Caco-2 (cell line): Measurements from ENCODE around the gene TINCR. TPM values are rescaled to one million over a fixed set of nuclear protein-coding genes. Genes with fewer than 3 reads are reported as not detected.

Experiments
- BruUV-seq: library from RNA; stranded (reverse); fragments of 400-500 nt; replicated peaks from 2 replicates; lab custom pipeline; 2021; lab: Mats Ljungman, UMichigan
- CTCF ChIA-PET: fragments of 300-600 bp; sonication (Branson Sonifier 250); formaldehyde crosslinking; loops from one replicate; lab custom pipeline; 2022; ENCODE audit warnings: antibody characterized with exemption; lab: Charles Lee
- POLR2A ChIA-PET: fragments of 300-600 bp; sonication (Branson Sonifier 250); formaldehyde crosslinking; loops from one replicate; lab custom pipeline; 2022; ENCODE audit warnings: antibody characterized with exemption; lab: Charles Lee
- DNase-seq, 2 experiments: peaks; one replicate each; pipeline versions ENCODE4 v3.0.0 to v3.0.0-alpha.2; 2020 to 2022
- H3K27me3 ChIP-seq: replicated peaks from 2 replicates; pipeline ENCODE4 v1.6.0; 2011; ENCODE audit warnings: low read length; ENCODE audit not compliant: control insufficient read depth, insufficient read depth
- H3K36me3 ChIP-seq: 2 replicates; pipeline ENCODE4 v1.5.1; 2011; ENCODE audit warnings: low read length; ENCODE audit not compliant: control insufficient read depth, insufficient read depth
- H3K4me1 ChIP-seq: fragments of 250-450 bp; sonication (Bioruptor Pico); 2 replicates; pipeline ENCODE4 v1.5.1; 2020; ENCODE audit warnings: mild to moderate bottlenecking
- H3K4me3 ChIP-seq: 2 replicates; pipeline ENCODE4 v1.5.1; 2011; ENCODE audit warnings: low read depth, mild to moderate bottlenecking, control low read depth, low read length
- H3K9me3 ChIP-seq: fragments of 250-450 bp; sonication (Bioruptor Pico); 2 replicates; pipeline ENCODE4 v1.5.1; 2020; ENCODE audit warnings: mild to moderate bottlenecking, moderate library complexity
- H3K27ac Mint-ChIP-seq: one replicate; pipeline ENCODE4 v1.8.0; 2022; ENCODE audit warnings: mixed read lengths; ENCODE audit not compliant: unreplicated experiment
- H3K27me3 Mint-ChIP-seq: one replicate; pipeline ENCODE4 v1.8.0; 2022; ENCODE audit warnings: mixed read lengths; ENCODE audit not compliant: insufficient read depth, unreplicated experiment
- H3K36me3 Mint-ChIP-seq: one replicate; pipeline ENCODE4 v1.8.0; 2022; ENCODE audit warnings: mild to moderate bottlenecking, mixed read lengths; ENCODE audit not compliant: insufficient read depth, unreplicated experiment
- H3K4me1 Mint-ChIP-seq: one replicate; pipeline ENCODE4 v1.8.0; 2022; ENCODE audit warnings: low read depth, mixed read lengths; ENCODE audit not compliant: unreplicated experiment
- H3K4me3 Mint-ChIP-seq: one replicate; pipeline ENCODE4 v1.8.0; 2022; ENCODE audit warnings: mild to moderate bottlenecking, moderate library complexity, mixed read lengths; ENCODE audit not compliant: unreplicated experiment
- H3K9me3 Mint-ChIP-seq: one replicate; pipeline ENCODE4 v1.8.0; 2022; ENCODE audit warnings: mixed read lengths; ENCODE audit not compliant: unreplicated experiment
- intact Hi-C: fragments of 100-400 bp; cut with micrococcal nuclease; formaldehyde crosslinking; loops from one replicate; pipeline ENCODE4 v1.10.0; 2022; ENCODE audit not compliant: unreplicated experiment
- total RNA-seq: library from RNA; stranded (reverse); gene quantifications from 2 replicates; pipeline ENCODE4 v1.2.3, GENCODE V29; 2022
- TF ChIP-seq, protein P1 (sequence below), 2 experiments: fragments of 200-600 bp in 1 of 2; IDR thresholded peaks; 1 replicate in 1 of 2; 2 replicates in 1 of 2; pipeline versions ENCODE4 v1.5.1 to v1.8.0; 2011 to 2022; ENCODE audit warnings: antibody characterized with exemption in 1 of 2, control low read depth in 1 of 2, inconsistent platforms in 1 of 2, low read depth in 1 of 2, low read length in 1 of 2, mild to moderate bottlenecking in 1 of 2, moderate library complexity in 1 of 2; ENCODE audit not compliant: insufficient read depth in 1 of 2, severe bottlenecking in 1 of 2, unreplicated experiment in 1 of 2

The TINCR gene
- total RNA-seq, 1 experiment from 2014 or later, result 3.8 TPM

DNA sequence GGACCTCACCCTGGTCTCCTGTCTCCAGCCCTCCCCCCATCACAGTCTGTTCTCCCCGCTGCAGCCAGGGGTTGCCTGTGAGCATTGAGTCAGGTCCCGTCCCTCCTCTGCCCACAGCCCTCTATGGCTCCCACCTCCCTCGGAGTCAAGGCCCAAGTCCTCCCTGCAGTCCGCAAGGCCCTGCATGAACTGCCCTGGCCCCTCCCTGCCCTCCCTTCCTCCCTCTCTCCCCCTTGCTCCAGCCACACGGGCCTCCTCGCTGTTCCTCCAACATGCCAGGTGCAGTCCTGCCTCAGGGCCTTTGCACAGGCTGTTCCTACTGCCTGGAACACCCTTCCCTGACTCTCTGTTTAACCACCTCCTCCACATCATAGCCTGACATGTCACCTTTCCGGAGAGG, 2.8 kb downstream of the TINCR start:
- TF ChIP-seq, protein P1, sequence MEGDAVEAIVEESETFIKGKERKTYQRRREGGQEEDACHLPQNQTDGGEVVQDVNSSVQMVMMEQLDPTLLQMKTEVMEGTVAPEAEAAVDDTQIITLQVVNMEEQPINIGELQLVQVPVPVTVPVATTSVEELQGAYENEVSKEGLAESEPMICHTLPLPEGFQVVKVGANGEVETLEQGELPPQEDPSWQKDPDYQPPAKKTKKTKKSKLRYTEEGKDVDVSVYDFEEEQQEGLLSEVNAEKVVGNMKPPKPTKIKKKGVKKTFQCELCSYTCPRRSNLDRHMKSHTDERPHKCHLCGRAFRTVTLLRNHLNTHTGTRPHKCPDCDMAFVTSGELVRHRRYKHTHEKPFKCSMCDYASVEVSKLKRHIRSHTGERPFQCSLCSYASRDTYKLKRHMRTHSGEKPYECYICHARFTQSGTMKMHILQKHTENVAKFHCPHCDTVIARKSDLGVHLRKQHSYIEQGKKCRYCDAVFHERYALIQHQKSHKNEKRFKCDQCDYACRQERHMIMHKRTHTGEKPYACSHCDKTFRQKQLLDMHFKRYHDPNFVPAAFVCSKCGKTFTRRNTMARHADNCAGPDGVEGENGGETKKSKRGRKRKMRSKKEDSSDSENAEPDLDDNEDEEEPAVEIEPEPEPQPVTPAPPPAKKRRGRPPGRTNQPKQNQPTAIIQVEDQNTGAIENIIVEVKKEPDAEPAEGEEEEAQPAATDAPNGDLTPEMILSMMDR (IDR thresholded peaks at IDR 0.05; ENCODE audit: insufficient read depth in 1 of 2, low read depth in 1 of 2, low read length in 1 of 2, severe bottlenecking in 1 of 2, unreplicated experiment in 1 of 2), result no peak
- Mint-ChIP-seq H3K9me3 (peaks cover 8% of the 10 kb centered on the region), H3K27me3 (no peaks in the 10 kb centered on the region), H3K27ac (no peak overlapping the region), H3K36me3 (peaks cover 22% of the 10 kb centered on the region), H3K4me3 (no peak overlapping the region), H3K4me1 (no peaks in the 10 kb centered on the region)
- intact Hi-C loops, result no loop called here
- Histone ChIP-seq H3K36me3 (no peaks in the 10 kb centered on the region), H3K4me1 (peaks cover 3% of the 10 kb centered on the region; the same call in 1 of the 2 replicates), H3K27me3 (no peaks in the 10 kb centered on the region), H3K9me3 (no peaks in the 10 kb centered on the region), H3K4me3 (no peak overlapping the region)
- ChIA-PET POLR2A (no interaction called here), CTCF (no interaction called here)
- no TSS peak for BruUV-seq
- DNase-seq, result no peak

DNA sequence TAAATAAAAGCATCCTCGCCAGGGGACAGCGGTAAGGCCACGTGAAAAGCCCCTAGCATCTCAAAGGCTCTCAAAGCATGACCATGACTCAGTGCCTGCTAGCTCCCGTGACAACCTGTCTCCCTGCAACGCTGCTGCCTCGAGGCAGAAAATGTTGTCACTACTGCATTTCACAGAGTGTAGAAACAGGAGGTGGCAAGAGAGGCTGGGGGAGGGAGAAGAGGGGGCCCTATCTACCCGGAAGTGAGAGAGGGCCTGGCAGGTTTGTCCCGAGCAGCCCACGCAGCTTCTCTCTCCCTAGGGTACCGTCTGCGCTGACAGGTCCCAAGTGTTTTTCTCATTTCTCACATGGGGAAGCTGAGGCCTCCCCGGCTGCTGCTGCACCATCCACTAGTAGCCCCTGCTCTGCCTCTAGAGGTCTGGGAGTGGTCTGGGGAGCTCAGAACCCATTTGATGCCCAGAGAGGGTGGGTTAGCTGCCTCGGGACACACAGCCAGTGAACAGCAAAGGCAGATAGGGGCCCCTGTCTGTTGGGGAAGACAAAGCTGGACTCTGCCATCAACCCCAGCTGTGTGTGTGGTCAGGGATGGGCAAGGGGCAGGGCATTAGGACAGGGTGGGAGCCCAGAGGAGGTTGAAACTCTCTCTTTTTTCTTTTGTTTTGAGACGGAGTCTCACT, 3.7 kb downstream of the TINCR start:
- H3K27ac Mint-ChIP-seq, result no peak overlapping the region
- H3K4me1 Mint-ChIP-seq, result no peaks in the 10 kb centered on the region
- H3K36me3 Mint-ChIP-seq, result peaks cover 22% of the 10 kb centered on the region
- no peak overlapping the region for H3K4me3 ChIP-seq
- BruUV-seq, result no TSS peak
- intact Hi-C loops, result no loop called here
- DNase-seq, result peak; percentile 39 to 58
- H3K4me3 Mint-ChIP-seq, result no peak overlapping the region
- peaks cover 8% of the 10 kb centered on the region for H3K9me3 Mint-ChIP-seq
- H3K27me3 ChIP-seq, result no peaks in the 10 kb centered on the region
- H3K4me1 ChIP-seq, result peaks cover 3% of the 10 kb centered on the region; the same call in 1 of the 2 replicates
- H3K27me3 Mint-ChIP-seq, result no peaks in the 10 kb centered on the region
- no peaks in the 10 kb centered on the region for H3K9me3 ChIP-seq
- TF ChIP-seq, protein P1 (IDR thresholded peaks at IDR 0.05; ENCODE audit: insufficient read depth in 1 of 2, low read depth in 1 of 2, low read length in 1 of 2, severe bottlenecking in 1 of 2, unreplicated experiment in 1 of 2), result no peak
- POLR2A ChIA-PET, result no interaction called here
- CTCF ChIA-PET, result interaction anchor here (0.5 kb wide), 1 partner anchor 163 kb away, joined by 5 read pairs; no protein-coding TSS in a partner anchor
- H3K36me3 ChIP-seq, result no peaks in the 10 kb centered on the region

DNA sequence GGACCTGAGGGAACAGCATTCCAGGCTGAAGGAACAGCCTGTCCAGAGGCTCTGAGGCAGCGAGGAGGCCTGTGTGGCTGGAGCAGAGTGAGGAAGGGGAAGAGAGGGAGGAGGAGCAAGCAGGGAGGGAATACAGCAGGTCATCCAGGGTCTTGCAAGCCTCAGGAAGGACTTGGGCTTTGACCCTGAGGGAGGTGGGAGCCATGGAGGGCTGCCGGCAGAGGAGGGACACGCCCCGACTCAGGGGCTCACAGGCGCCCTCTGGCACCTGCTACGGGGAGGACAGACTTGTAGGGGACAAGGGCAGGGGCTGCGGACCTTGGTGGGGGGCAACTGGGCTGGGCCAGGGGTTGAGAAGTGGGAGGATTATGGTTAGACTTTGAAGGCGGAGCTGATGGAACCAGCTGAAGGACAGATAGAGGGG, 4.7 kb downstream of the TINCR start:
- Mint-ChIP-seq H3K36me3 (peaks cover 22% of the 10 kb centered on the region), H3K4me1 (no peaks in the 10 kb centered on the region), H3K27ac (no peak overlapping the region), H3K27me3 (no peaks in the 10 kb centered on the region), H3K4me3 (no peak overlapping the region), H3K9me3 (peaks cover 8% of the 10 kb centered on the region)
- TF ChIP-seq, protein P1 (IDR thresholded peaks at IDR 0.05; ENCODE audit: insufficient read depth in 1 of 2, low read depth in 1 of 2, low read length in 1 of 2, severe bottlenecking in 1 of 2, unreplicated experiment in 1 of 2), result peak; percentile 6 to 12
- BruUV-seq, result no TSS peak
- ChIA-PET POLR2A (no interaction called here), CTCF (no interaction called here)
- no peak for DNase-seq
- no peak overlapping the region for H3K4me3 ChIP-seq
- intact Hi-C loops, result no loop called here
- no peaks in the 10 kb centered on the region for H3K9me3 ChIP-seq
- peaks cover under 1% of the 10 kb centered on the region; the same call in 1 of the 2 replicates for H3K4me1 ChIP-seq
- no peaks in the 10 kb centered on the region for H3K27me3 ChIP-seq
- no peaks in the 10 kb centered on the region for H3K36me3 ChIP-seq
